Adrenal gland (tissue), 12 donors: ENCODE results near the gene STN1. TPM values are rescaled to one million over a fixed set of nuclear protein-coding genes. Genes with fewer than 3 reads are reported as not detected.
A peak's percentile ranks its signal among the peaks of the same experiment; 100 is the strongest.

Experiments
- DNase-seq, 7 donors: peaks; one replicate each; pipeline ENCODE4 v3.0.0-alpha.2; 2019 to 2020
- H3K27ac ChIP-seq, 5 donors: fragments of 200-600 bp; sonication (generic) in 4 of 5; 1 replicate in 3 of 5; 2 replicates in 2 of 5; pipeline versions ENCODE4 v1.5.1 to v1.8.0; 2016 to 2020; ENCODE audit warnings: mild to moderate bottlenecking in 1 of 5
- H3K27me3 ChIP-seq: fragments of 200-600 bp; 2 replicates; pipeline ENCODE4 v1.8.0; 2021
- H3K36me3 ChIP-seq, 2 donors: fragments of 200-600 bp; replicated peaks in 1 of 2; 1 replicate in 1 of 2; 2 replicates in 1 of 2; pipeline versions ENCODE4 v1.5.1 to v1.8.0; 2018 to 2022
- H3K4me1 ChIP-seq, 2 donors: fragments of 200-600 bp; replicated peaks in 1 of 2; 1 replicate in 1 of 2; 2 replicates in 1 of 2; pipeline versions ENCODE4 v1.5.1 to v1.8.0; 2018 to 2021
- H3K4me3 ChIP-seq, 4 donors: fragments of 200-600 bp; sonication (generic) in 3 of 4; one replicate each; pipeline ENCODE4 v1.5.1; 2016 to 2018
- H3K9me3 ChIP-seq, 3 donors: fragments of 200-600 bp; sonication (generic) in 1 of 3; replicated peaks in 1 of 3; 1 replicate in 2 of 3; 2 replicates in 1 of 3; pipeline versions ENCODE4 v1.5.1 to v1.8.0; 2016 to 2021
- CTCF ChIP-seq, 6 experiments: fragments of 450-650 bp in 4 of 6; fragments of 200-600 bp in 2 of 6; sonication (generic) in 1 of 6; IDR thresholded peaks; 1 replicate in 5 of 6; 2 replicates in 1 of 6; pipeline versions ENCODE4 v1.5.1 to v1.8.0; 2016 to 2021; ENCODE audit warnings: antibody characterized with exemption in 6 of 6, mild to moderate bottlenecking in 2 of 6, moderate library complexity in 1 of 6
- POLR2A ChIP-seq, 2 donors: fragments of 450-650 bp; IDR thresholded peaks; one replicate each; pipeline ENCODE4 v1.6.1; 2017; ENCODE audit warnings: antibody characterized with exemption in 2 of 2, mild to moderate bottlenecking in 2 of 2, moderate library complexity in 1 of 2
- whole genome bisulfite sequencing, 4 donors: extraction: QIAGEN DNeasy Blood & Tissue Kit in 2 of 4; methylation state at CpG; one replicate each; pipeline versions ENCODE4 v1.1.5 to v1.1.7; 2013 to 2017; 5-methylcytosine and 5-hydroxymethylcytosine counted together
- intact Hi-C, 2 donors: fragments of 100-400 bp; cut with DNase I; formaldehyde crosslinking; loops; one replicate each; pipeline versions ENCODE4 v1.14.1 to v1.15.0; 2022 to 2023
- polyA plus RNA-seq, 3 donors: library from polyadenylated mRNA; stranded (reverse); fragments of 200-250 nt in 2 of 3; fragments of 350-450 nt in 1 of 3; fragmentation: Illumina TruSeq in 1 of 3; extraction: RNeasy Lipid Tissue Mini Kit (QIAGEN cat#74804) in 1 of 3; gene quantifications; one replicate each; pipeline ENCODE4 v1.2.3, GENCODE V29; 2013 to 2014
- total RNA-seq, 9 donors: library from RNA; depleted of rRNA in 4 of 9; stranded (reverse); fragments of >200 nt in 4 of 9; fragments of 120-200 nt in 1 of 9; fragmentation: NEBNext Ultra II Directional in 1 of 9; extraction: Animal tissue kit (Norgen Biotek cat#: 25700) in 1 of 9; gene quantifications; one replicate each; pipeline versions ENCODE4 v1.1.0 to v1.2.4, GENCODE V29; 2013 to 2023
- donor health status: healthy with polysubstance abuse.
- donor health status: Bipolar disorder and iron deficiency.
- donor health status: DM: yes; HTN: yes; CAD: no.
- donor health status: DM: no; HTN: no; CAD: no.
- donor health status: DM: no; HTN: no; CAD: no.
- donor health status: DM: yes; HTN: yes; CAD: no.

The STN1 gene
- total and polyA plus RNA-seq, 12 donors = 14.8 to 73.6 (median 36.2) TPM

GRCh38 chr10:103934308-103934707 lies 16.3 kb upstream of the STN1 start:
- no peak for TF ChIP-seq CTCF (IDR thresholded peaks at IDR 0.05)
- no peak for TF ChIP-seq POLR2A (IDR thresholded peaks at IDR 0.05)
- H3K4me1 ChIP-seq = peaks cover 0 to 4% of the 10 kb centered on the region in 2 donors
- H3K36me3 ChIP-seq = no peaks in the 10 kb centered on the region
- intact Hi-C loops = no loop called here
- H3K9me3 ChIP-seq = no peaks in the 10 kb centered on the region
- WGBS, 4 donors = 76 to 96% (median 92%) methylated on average over 6 of the region's 6 CpGs
- no peak overlapping the region for H3K4me3 ChIP-seq
- H3K27me3 ChIP-seq = no peaks in the 10 kb centered on the region
- no peak overlapping the region for H3K27ac ChIP-seq
- DNase-seq = no peak

GRCh38 chr10:103933557-103934121 lies 15.7 kb upstream of the STN1 start:
- Histone ChIP-seq H3K9me3 (no peaks in the 10 kb centered on the region), H3K36me3 (no peaks in the 10 kb centered on the region), H3K27me3 (no peaks in the 10 kb centered on the region), H3K4me3 (no peak overlapping the region), H3K27ac (no peak overlapping the region), H3K4me1 (peaks cover 0 to 4% of the 10 kb centered on the region in 2 donors)
- WGBS, 4 donors = 34 to 42% (median 34%) methylated on average over 4 of the region's 4 CpGs
- intact Hi-C loops = no loop called here
- DNase-seq = peak; percentile 43 to 80 (median 70)
- TF ChIP-seq CTCF (IDR thresholded peaks at IDR 0.05) (no peak), POLR2A (IDR thresholded peaks at IDR 0.05) (no peak)

DNA sequence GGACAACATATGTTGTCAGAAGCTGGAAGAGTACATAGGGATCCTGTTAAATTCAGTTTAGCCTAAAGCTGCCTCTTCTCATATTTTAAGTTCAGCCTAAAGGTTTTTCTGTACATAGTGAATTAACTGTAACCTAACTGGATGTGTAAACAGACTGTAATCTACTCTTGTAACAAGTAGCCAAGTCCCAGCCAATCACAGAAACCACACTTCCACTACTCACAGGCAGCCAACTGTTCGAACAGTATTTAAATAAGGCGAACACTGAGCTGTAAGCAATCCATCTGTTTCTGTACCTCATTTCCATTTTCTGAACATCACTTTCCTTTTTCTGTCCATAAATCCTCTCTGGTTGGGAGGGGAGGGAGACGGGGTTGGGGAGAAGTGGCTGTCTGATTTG lies 15.0 kb upstream of the STN1 start:
- WGBS, 4 donors = 83 to 90% (median 85%) methylated on average over 3 of the region's 3 CpGs
- no peaks in the 10 kb centered on the region for H3K36me3 ChIP-seq
- no peak for TF ChIP-seq CTCF (IDR thresholded peaks at IDR 0.05)
- TF ChIP-seq POLR2A (IDR thresholded peaks at IDR 0.05) = no peak
- H3K9me3 ChIP-seq = no peaks in the 10 kb centered on the region
- peaks cover 0 to 4% of the 10 kb centered on the region in 2 donors for H3K4me1 ChIP-seq
- DNase-seq = no peak
- no peak overlapping the region for H3K27ac ChIP-seq
- H3K27me3 ChIP-seq = no peaks in the 10 kb centered on the region
- intact Hi-C loops = no loop called here
- H3K4me3 ChIP-seq = no peak overlapping the region

DNA sequence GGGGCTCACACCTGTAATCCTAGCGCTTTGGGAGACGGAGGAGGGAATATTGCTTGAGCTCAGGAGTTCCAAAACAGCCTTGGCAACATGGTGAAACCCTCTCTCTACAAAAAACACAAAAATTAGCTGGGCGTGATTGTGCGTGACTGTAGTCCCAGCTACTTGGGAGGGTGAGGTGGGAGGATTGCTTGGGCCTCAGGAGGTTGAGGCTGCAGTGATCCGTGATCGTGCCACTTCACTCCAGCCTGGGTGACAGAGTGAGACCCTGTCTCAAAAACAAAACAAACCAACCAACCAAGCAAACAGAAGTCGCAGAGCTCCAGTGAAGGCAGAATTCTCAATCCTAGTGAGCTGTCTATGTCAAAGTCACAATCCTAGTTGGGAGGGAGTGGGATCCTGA lies 14.3 kb upstream of the STN1 start:
- H3K36me3 ChIP-seq = no peaks in the 10 kb centered on the region
- no peak for DNase-seq
- no peak for TF ChIP-seq CTCF (IDR thresholded peaks at IDR 0.05)
- no peak for TF ChIP-seq POLR2A (IDR thresholded peaks at IDR 0.05)
- H3K4me1 ChIP-seq = peaks cover 0 to 4% of the 10 kb centered on the region in 2 donors
- no peak overlapping the region for H3K4me3 ChIP-seq
- H3K27ac ChIP-seq = no peak overlapping the region
- 93 to 96% (median 95%) methylated on average over 7 of the region's 7 CpGs for WGBS, 4 donors
- no peaks in the 10 kb centered on the region for H3K9me3 ChIP-seq
- H3K27me3 ChIP-seq = no peaks in the 10 kb centered on the region
- intact Hi-C loops = no loop called here
